Sigmoid colon (tissue), 3 donors: ENCODE results near the gene USP17L15.
"Not testable (repeated sequence)": the region's sequence is repeated elsewhere in the genome, so short reads cannot be mapped to it uniquely, and the experiment has no call there.

Experiments used
- POLR2A ChIP-seq, 2 donors: fragments of 450-650 bp; IDR thresholded peaks; one replicate each; pipeline ENCODE4 v1.6.1; 2016; ENCODE audit warnings: antibody characterized with exemption in 2 of 2, mild to moderate bottlenecking in 2 of 2, moderate library complexity in 2 of 2
- TF ChIP-seq, protein P1 (sequence below), 4 experiments: fragments of 450-650 bp in 3 of 4; fragments of 200-600 bp in 1 of 4; IDR thresholded peaks; one replicate each; pipeline ENCODE4 v1.5.1; 2016 to 2019; ENCODE audit warnings: antibody characterized with exemption in 4 of 4, mild to moderate bottlenecking in 3 of 4, moderate library complexity in 2 of 4

DNA sequence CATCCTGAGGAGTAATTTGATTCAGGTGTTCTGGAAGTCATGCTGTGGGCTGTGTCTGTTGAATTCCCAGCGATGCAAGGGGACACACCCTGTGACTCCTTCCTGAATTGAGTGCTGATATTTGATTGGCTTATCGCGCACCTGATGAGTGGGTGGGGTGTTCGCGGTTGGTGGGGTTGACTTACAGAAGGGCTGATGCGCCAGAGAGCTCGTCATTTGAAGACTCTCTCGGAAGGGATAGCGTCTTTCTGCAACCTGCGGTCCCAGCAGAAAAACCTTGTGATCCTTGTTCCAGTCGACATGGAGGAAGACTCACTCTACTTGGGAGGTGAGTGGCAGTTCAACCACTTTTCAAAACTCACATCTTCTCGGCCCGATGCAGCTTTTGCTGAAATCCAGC lies 14.3 kb upstream of the USP17L15 start, which contains the start of gene USP17L12:
- TF ChIP-seq, protein P1, sequence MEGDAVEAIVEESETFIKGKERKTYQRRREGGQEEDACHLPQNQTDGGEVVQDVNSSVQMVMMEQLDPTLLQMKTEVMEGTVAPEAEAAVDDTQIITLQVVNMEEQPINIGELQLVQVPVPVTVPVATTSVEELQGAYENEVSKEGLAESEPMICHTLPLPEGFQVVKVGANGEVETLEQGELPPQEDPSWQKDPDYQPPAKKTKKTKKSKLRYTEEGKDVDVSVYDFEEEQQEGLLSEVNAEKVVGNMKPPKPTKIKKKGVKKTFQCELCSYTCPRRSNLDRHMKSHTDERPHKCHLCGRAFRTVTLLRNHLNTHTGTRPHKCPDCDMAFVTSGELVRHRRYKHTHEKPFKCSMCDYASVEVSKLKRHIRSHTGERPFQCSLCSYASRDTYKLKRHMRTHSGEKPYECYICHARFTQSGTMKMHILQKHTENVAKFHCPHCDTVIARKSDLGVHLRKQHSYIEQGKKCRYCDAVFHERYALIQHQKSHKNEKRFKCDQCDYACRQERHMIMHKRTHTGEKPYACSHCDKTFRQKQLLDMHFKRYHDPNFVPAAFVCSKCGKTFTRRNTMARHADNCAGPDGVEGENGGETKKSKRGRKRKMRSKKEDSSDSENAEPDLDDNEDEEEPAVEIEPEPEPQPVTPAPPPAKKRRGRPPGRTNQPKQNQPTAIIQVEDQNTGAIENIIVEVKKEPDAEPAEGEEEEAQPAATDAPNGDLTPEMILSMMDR (IDR thresholded peaks at IDR 0.05): not testable (repeated sequence)
- not testable (repeated sequence) for TF ChIP-seq POLR2A (IDR thresholded peaks at IDR 0.05)
